Lung (tissue), 12 donors: ENCODE data around the gene FGR. TPM values are rescaled to one million over a fixed set of nuclear protein-coding genes. Genes with fewer than 3 reads are reported as not detected.

Experiments used
- ATAC-seq: fragments of 200-7000 bp; cut with Tn5 transposase; one replicate; pipeline ENCODE4 v1.9.1; 2020; ENCODE audit warnings: moderate number of reproducible peaks; ENCODE audit not compliant: insufficient read depth, low FRiP score
- DNase-seq, 3 donors: peaks; one replicate each; pipeline ENCODE4 v3.0.0-alpha.2; 2013 to 2017
- H3K27ac ChIP-seq, 2 donors: one replicate each; pipeline ENCODE4 v1.5.1; 2013; ENCODE audit warnings: mild to moderate bottlenecking in 2 of 2, moderate library complexity in 2 of 2, control low read depth in 1 of 2, inconsistent platforms in 1 of 2, low read depth in 1 of 2, low read length in 1 of 2
- H3K27me3 ChIP-seq, 3 donors: one replicate each; pipeline ENCODE4 v1.5.1; 2013; ENCODE audit warnings: low read length in 2 of 3; ENCODE audit not compliant: control insufficient read depth in 3 of 3, insufficient read depth in 3 of 3
- H3K36me3 ChIP-seq, 4 donors: one replicate each; pipeline ENCODE4 v1.5.1; 2013; ENCODE audit warnings: low read length in 4 of 4, mild to moderate bottlenecking in 1 of 4, moderate library complexity in 1 of 4; ENCODE audit not compliant: control insufficient read depth in 4 of 4, insufficient read depth in 4 of 4
- H3K4me1 ChIP-seq, 5 donors: one replicate each; pipeline ENCODE4 v1.5.1; 2013; ENCODE audit warnings: low read length in 5 of 5, mild to moderate bottlenecking in 2 of 5, moderate library complexity in 1 of 5; ENCODE audit not compliant: control insufficient read depth in 5 of 5, insufficient read depth in 5 of 5
- H3K4me3 ChIP-seq: one replicate; pipeline ENCODE4 v1.5.1; 2013; ENCODE audit warnings: mild to moderate bottlenecking, control low read depth, moderate library complexity
- H3K9ac ChIP-seq, 2 donors: one replicate each; pipeline ENCODE4 v1.5.1; 2013; ENCODE audit warnings: low read length in 2 of 2, control low read depth in 1 of 2; ENCODE audit not compliant: insufficient read depth in 1 of 2
- H3K9me3 ChIP-seq, 4 donors: one replicate each; pipeline ENCODE4 v1.5.1; 2013; ENCODE audit warnings: low read length in 3 of 4, mild to moderate bottlenecking in 1 of 4, moderate library complexity in 1 of 4; ENCODE audit not compliant: control insufficient read depth in 4 of 4, insufficient read depth in 3 of 4
- CTCF ChIP-seq: IDR thresholded peaks from 2 replicates; pipeline ENCODE4 v1.5.1; 2012; ENCODE audit warnings: mild to moderate bottlenecking; ENCODE audit errors: control extremely low read depth, extremely low read depth
- WGBS, 2 donors: extraction: QIAGEN DNeasy Blood & Tissue Kit; methylation state at CpG; one replicate each; pipeline ENCODE4 v1.1.7; 2013; 5-methylcytosine and 5-hydroxymethylcytosine counted together
- polyA plus RNA-seq, 2 donors: library from polyadenylated mRNA; stranded (reverse); fragments of 200-250 nt; gene quantifications; one replicate each; pipeline ENCODE4 v1.2.1, GENCODE V29; 2013
- total RNA-seq, 2 donors: library from RNA; depleted of rRNA in 1 of 2; stranded (reverse); fragments of >200 nt in 1 of 2; gene quantifications; one replicate each; pipeline ENCODE4 v1.2.1, GENCODE V29; 2014 to 2021
- donor health status: control.
- donor health status: control.
- donor health status: Bipolar disorder and iron deficiency.
- donor health status: healthy.
- donor health status: DM: yes; HTN: yes; CAD: no.

FGR gene
- total and polyA plus RNA-seq, 4 donors, result 26.6 to 403 (median 111) TPM

GRCh38 chr1:27577504-27578188 lies 57.3 kb downstream of the FGR start:
- no peak for ATAC-seq
- no peak for DNase-seq
- no peak overlapping the region for H3K9ac ChIP-seq
- H3K4me3 ChIP-seq, result no peak overlapping the region
- peaks cover 11 to 41% (median 25%) of the 10 kb centered on the region in 5 donors for H3K4me1 ChIP-seq
- no peaks in the 10 kb centered on the region for H3K27me3 ChIP-seq
- 24 to 32% methylated on average over 4 of the region's 4 CpGs for WGBS, 2 donors
- no peaks in the 10 kb centered on the region for H3K9me3 ChIP-seq
- peaks cover 0 to 2% (median 0%) of the 10 kb centered on the region in 4 donors for H3K36me3 ChIP-seq
- H3K27ac ChIP-seq, result peak overlapping the region; percentile 17 to 95
- TF ChIP-seq CTCF, result no peak

- DNase-seq (no peak), ATAC-seq (no peak)
- no peaks in the 10 kb centered on the region for H3K27me3 ChIP-seq
- 60 to 65% methylated on average over 7 of the region's 7 CpGs for WGBS, 2 donors
- no peak overlapping the region for H3K4me3 ChIP-seq
- peaks cover 20 to 49% (median 29%) of the 10 kb centered on the region in 5 donors for H3K4me1 ChIP-seq
- H3K9ac ChIP-seq, result no peak overlapping the region
- no peak for TF ChIP-seq CTCF
- H3K9me3 ChIP-seq, result no peaks in the 10 kb centered on the region
- H3K36me3 ChIP-seq, result no peaks in the 10 kb centered on the region
- H3K27ac ChIP-seq, result peak overlapping the region; percentile 2 to 95
Observed at GRCh38 chr1:27576806-27577227, 58.2 kb downstream of the FGR start.

GRCh38 chr1:27575840-27576331 lies 59.1 kb downstream of the FGR start:
- Histone ChIP-seq H3K27me3 (no peaks in the 10 kb centered on the region), H3K4me1 (peaks cover 28 to 58% (median 29%) of the 10 kb centered on the region in 5 donors), H3K27ac (peak overlapping the region; percentile 75 to 95), H3K9ac (no peak overlapping the region), H3K9me3 (no peaks in the 10 kb centered on the region), H3K36me3 (no peaks in the 10 kb centered on the region), H3K4me3 (no peak overlapping the region)
- TF ChIP-seq CTCF, result no peak
- DNase-seq (peak in 2 of 3 donors; percentile 60 to 65), ATAC-seq (peak; percentile 49)
- 6 to 7% methylated on average over 27 to 44 of the region's 44 CpGs for WGBS, 2 donors
